Fibroblast of lung (primary cell): ENCODE measurements around the gene MYO5B.
A peak's percentile ranks its signal among the peaks of the same experiment; 100 is the strongest.

Source experiments
- EZH2 ChIP-seq: IDR thresholded peaks from 2 replicates; pipeline ENCODE4 v1.5.1; 2012; ENCODE audit warnings: low read length, control low read depth, mild to moderate bottlenecking; ENCODE audit errors: missing control alignments
- TF ChIP-seq, protein P1 (sequence below), 2 donors: IDR thresholded peaks in 1 of 2; conservative IDR thresholded peaks in 1 of 2; 1 replicate in 1 of 2; 2 replicates in 1 of 2; pipeline ENCODE4 v1.5.1; 2011 to 2012; ENCODE audit warnings: low read length in 2 of 2, control low read depth in 1 of 2, inconsistent platforms in 1 of 2, low read depth in 1 of 2, mild to moderate bottlenecking in 1 of 2

DNA sequence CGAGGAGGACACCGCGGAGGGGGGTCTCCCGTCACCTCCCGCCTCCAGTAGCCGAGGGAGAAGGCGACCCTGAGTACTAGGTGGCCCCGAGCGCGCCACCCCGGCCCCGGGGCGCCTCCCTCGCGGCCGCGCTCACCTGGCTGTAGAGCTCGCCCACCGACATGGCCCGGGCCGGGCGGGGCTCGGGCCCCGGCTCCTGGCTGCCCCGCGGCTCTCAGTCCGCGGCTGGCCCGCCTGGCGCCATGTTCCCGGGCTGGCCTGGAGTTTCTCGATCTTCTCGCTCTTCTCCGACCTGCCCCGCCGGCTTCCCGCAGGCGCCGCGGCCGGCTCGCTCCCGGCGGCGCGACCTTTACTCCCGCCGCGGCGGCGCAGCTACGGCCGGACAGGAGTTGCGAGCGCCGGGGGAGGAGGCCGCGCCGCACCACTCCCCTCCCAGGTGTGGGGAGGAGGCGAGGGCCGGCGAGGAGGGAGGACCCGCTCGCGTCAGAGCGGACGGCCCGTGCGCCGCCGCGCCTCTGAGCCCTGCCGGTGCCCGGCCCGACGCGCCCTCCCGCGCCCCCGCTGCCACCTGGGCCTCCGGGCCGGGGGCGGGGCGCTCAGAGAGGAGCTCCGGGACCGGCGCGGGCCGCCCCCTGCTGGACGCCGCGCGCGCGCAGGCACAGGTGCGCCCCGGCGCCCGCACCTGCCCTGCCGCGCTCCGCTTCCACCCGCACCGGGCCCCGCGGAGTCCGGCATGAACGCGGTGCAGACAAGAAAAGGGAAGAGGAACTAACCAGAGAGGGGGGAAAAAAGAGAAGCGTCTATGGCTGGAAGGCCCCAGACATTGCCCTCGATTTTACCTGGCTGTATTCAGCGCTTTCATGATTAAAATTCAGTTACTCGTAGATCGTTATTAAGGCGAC, at the start of gene MYO5B:
- TF ChIP-seq, protein P1, sequence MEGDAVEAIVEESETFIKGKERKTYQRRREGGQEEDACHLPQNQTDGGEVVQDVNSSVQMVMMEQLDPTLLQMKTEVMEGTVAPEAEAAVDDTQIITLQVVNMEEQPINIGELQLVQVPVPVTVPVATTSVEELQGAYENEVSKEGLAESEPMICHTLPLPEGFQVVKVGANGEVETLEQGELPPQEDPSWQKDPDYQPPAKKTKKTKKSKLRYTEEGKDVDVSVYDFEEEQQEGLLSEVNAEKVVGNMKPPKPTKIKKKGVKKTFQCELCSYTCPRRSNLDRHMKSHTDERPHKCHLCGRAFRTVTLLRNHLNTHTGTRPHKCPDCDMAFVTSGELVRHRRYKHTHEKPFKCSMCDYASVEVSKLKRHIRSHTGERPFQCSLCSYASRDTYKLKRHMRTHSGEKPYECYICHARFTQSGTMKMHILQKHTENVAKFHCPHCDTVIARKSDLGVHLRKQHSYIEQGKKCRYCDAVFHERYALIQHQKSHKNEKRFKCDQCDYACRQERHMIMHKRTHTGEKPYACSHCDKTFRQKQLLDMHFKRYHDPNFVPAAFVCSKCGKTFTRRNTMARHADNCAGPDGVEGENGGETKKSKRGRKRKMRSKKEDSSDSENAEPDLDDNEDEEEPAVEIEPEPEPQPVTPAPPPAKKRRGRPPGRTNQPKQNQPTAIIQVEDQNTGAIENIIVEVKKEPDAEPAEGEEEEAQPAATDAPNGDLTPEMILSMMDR (conservative IDR thresholded peaks at IDR 0.05 in 1 of 2, IDR thresholded peaks at IDR 0.05 in 1 of 2; ENCODE audit: low read depth in 1 of 2, low read length in 2 of 2), result no peak
- peak; percentile 56 for TF ChIP-seq EZH2
